Iris pigment epithelial cell (primary cell): ENCODE data around the gene C3orf22.

Source experiments
- DNase-seq: peaks from one replicate; pipeline ENCODE4 v3.0.0-alpha.2; 2011; ENCODE audit warnings: low read depth

Gene C3orf22

GRCh38 chr3:126527006-126527405, 31.7 kb downstream of the C3orf22 start:
- DNase-seq = no peak

- no peak for DNase-seq
Observed at GRCh38 chr3:126526668-126527005, 32.1 kb downstream of the C3orf22 start.

- DNase-seq = no peak
Observed at GRCh38 chr3:126525853-126526667, 32.7 kb downstream of the C3orf22 start.

GRCh38 chr3:126525091-126525852, 33.5 kb downstream of the C3orf22 start:
- no peak for DNase-seq

GRCh38 chr3:126524429-126524988, 34.2 kb downstream of the C3orf22 start:
- DNase-seq = no peak

- DNase-seq = peak; percentile 56
Observed at GRCh38 chr3:126523745-126524428, 34.8 kb downstream of the C3orf22 start, which contains the start of gene CHST13. CHST13 (plus strand) TSS chr3:126524155; CDS start chr3:126524333, 178 bp downstream.

- DNase-seq = peak; percentile 20
Observed at GRCh38 chr3:126522363-126522788, 36.4 kb downstream of the C3orf22 start.

GRCh38 chr3:126521122-126521891, 37.4 kb downstream of the C3orf22 start:
- no peak for DNase-seq

GRCh38 chr3:126519506-126520455, 39.0 kb downstream of the C3orf22 start:
- DNase-seq = no peak

- no peak for DNase-seq
Observed at GRCh38 chr3:126518779-126519177, 40.0 kb downstream of the C3orf22 start.

GRCh38 chr3:126517986-126518778, 40.5 kb downstream of the C3orf22 start:
- no peak for DNase-seq

- no peak for DNase-seq
Observed at GRCh38 chr3:126517291-126517951, 41.3 kb downstream of the C3orf22 start, which contains the start of gene UROC1. UROC1 (minus strand) TSS chr3:126517773; CDS start chr3:126517719, 54 bp downstream.

GRCh38 chr3:126516936-126517290, 41.8 kb downstream of the C3orf22 start:
- DNase-seq = no peak

GRCh38 chr3:126516152-126516935, 42.4 kb downstream of the C3orf22 start:
- no peak for DNase-seq

GRCh38 chr3:126515066-126515706, 43.5 kb downstream of the C3orf22 start:
- no peak for DNase-seq

GRCh38 chr3:126514161-126514560, 44.6 kb downstream of the C3orf22 start:
- DNase-seq = no peak

- DNase-seq = no peak
Observed at GRCh38 chr3:126512916-126513650, 45.6 kb downstream of the C3orf22 start.
